Liver (tissue), 3 donors: ENCODE measurements around the gene LAT.

Source experiments
- CTCF ChIP-seq: fragments of 150-350 bp; IDR thresholded peaks from 2 replicates; pipeline ENCODE4 v1.5.1; 2017; ENCODE audit warnings: improper control_type of control experiment, low read depth, low read length; ENCODE audit not compliant: missing input control
- EGR1 ChIP-seq, 2 donors: IDR thresholded peaks; 2 replicates each; pipeline ENCODE4 v1.6.1; 2016 to 2018; ENCODE audit warnings: antibody characterized with exemption in 2 of 2, low read depth in 2 of 2
- donor health status: healthy.
- donor health status: healthy.

DNA sequence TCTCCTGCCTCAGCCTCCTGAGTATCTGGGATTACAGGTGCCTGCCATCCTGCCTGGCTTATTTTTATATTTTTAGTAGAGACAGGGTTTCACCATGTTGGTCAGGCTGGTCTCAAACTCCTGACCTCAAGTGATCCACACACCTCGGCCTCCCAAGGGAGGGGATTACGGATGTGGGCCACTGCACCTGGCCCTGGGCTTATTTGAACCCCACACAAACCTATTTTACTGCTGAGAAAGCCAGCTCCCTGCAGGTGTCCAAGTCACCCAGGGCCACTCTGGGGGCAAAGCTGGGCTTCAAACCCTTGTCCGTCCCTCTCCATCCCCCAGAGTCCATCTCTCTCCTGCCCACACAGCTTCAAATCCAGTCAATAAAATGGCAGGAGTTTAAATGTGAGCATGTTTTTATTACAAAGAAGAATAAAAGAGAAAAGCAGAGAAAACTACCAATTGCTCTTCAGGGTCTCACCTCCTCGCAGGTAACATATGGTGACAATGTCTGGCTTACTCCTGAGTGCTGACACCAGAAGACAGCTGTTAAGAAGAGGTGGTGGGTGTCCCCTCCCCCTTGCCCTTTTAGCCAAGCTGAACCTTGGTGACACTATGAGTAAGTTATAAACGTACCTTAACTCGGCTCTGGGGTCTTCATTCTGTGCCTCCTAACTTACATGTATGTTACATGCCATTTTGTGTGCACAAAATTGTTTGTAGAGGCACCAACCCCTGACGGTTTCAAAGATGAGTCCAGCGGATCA lies 45.4 kb downstream of the LAT start:
- no peak for TF ChIP-seq CTCF
- no peak for TF ChIP-seq EGR1 (IDR thresholded peaks at IDR 0.05; ENCODE audit: low read depth in 2 of 2)
